ENCODE data around the gene PLEKHA4. TPM values are rescaled to one million over a fixed set of nuclear protein-coding genes. Genes with fewer than 3 reads are reported as not detected.

Gene PLEKHA4
- total and polyA plus RNA-seq, 2 of the 13 experiments (the other 11 are each of a cell fraction or from before 2014, with no cell fraction given) = 4.8 to 6.0 TPM

DNA sequence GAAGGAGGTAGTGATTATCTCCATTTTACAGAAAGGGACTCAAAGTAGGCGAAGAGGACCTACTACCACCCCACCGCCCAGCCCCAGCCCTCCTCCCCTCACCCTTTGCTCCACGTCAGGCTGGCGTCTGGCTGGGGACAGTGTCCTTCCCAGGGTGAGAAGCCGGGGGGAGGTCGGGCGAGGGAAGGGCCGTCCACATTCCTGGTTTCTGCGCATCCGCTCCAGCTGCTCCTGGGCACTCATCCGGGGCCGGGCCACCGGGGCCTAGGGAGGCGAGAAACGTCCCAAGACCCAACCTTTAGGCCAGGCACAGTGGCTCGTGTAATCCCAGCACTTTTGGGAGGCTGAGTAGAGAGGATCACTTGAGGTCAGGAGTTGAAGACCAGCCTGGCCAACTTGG is 27.4 kb downstream of the PLEKHA4 start (continued):
- TF ChIP-seq, protein P1, sequence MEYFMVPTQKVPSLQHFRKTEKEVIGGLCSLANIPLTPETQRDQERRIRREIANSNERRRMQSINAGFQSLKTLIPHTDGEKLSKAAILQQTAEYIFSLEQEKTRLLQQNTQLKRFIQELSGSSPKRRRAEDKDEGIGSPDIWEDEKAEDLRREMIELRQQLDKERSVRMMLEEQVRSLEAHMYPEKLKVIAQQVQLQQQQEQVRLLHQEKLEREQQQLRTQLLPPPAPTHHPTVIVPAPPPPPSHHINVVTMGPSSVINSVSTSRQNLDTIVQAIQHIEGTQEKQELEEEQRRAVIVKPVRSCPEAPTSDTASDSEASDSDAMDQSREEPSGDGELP (IDR thresholded peaks at IDR 0.05; ENCODE audit: borderline replicate concordance, low read depth) = no peak
- no peak for TF ChIP-seq ZNF792 (CRISPR knock-in tag; IDR thresholded peaks at IDR 0.05)
- TF ChIP-seq AFF4 (CRISPR knock-in tag; IDR thresholded peaks at IDR 0.05) = no peak
- no peak for TF ChIP-seq ZNF557 (CRISPR knock-in tag; IDR thresholded peaks at IDR 0.05)
- no peak for TF ChIP-seq BORCS8-MEF2B (CRISPR knock-in tag; IDR thresholded peaks at IDR 0.05)
- TF ChIP-seq FOXJ3 (CRISPR knock-in tag; IDR thresholded peaks at IDR 0.05; ENCODE audit: borderline replicate concordance) = no peak
- no peak for TF ChIP-seq ZNF850 (CRISPR knock-in tag; conservative IDR thresholded peaks at IDR 0.05)
- TF ChIP-seq PPARG (CRISPR knock-in tag; conservative IDR thresholded peaks at IDR 0.05) = no peak
- TF ChIP-seq ZFY (CRISPR knock-in tag; IDR thresholded peaks at IDR 0.05) = no peak

DNA sequence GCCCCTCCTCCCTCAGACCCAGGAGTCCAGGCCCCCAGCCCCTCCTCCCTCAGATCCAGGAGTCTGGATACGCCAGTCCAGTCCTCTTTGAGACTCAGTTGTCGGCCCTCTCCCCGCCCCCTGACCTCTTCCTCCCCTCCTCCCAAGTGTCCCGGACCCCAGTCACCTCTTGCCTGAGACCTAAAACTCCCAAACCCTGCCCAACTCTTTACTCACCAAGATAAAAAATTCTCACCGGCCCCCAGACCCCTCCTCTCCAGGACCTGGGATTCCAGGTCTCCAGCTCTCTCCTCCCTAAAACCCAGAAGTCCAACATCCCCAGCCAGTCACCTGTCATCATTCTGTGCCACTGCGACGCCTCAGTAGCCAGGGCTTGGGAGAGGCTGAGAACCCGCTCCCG is 30.7 kb downstream of the PLEKHA4 start:
- CTCF ChIA-PET (ENCODE audit: low intra/inter-chr PET ratio, low total read pairs) = no interaction called here
- no peak for TF ChIP-seq CERS6 (CRISPR knock-in tag; IDR thresholded peaks at IDR 0.05)
- no peak for TF ChIP-seq ZUFSP (CRISPR knock-in tag; IDR thresholded peaks at IDR 0.05; ENCODE audit: borderline replicate concordance)

More for the DNA sequence above, 30.7 kb downstream of the PLEKHA4 start:
- no peaks in the 10 kb centered on the region for H4K20me1 ChIP-seq (ENCODE audit: insufficient read depth, low read length)
- H3K27me3 ChIP-seq (ENCODE audit: control insufficient read depth in 1 of 2, insufficient read depth in 2 of 2, low read length in 2 of 2) = no peaks in the 10 kb centered on the region
- POLR2A ChIA-PET = no interaction called here
- 89% methylated on average over 9 of the region's 9 CpGs for WGBS (ENCODE audit: low lambda C conversion rate)
- no TSS peak for BruUV-seq (replicated peaks)
- H3K4me2 ChIP-seq (ENCODE audit: low read depth, low read length) = no peak overlapping the region
- H3K36me3 ChIP-seq (replicated peaks in 1 of 2; ENCODE audit: control insufficient read depth in 1 of 2, insufficient read depth in 2 of 2, low read length in 2 of 2) = peaks cover 0 to 2% of the 10 kb centered on the region in 2 experiments; a peak in 1 of 5 replicates
- H3K27ac ChIP-seq (ENCODE audit: extremely low read length, insufficient read depth, low read length) = no peak overlapping the region
- DNase-seq (ENCODE audit: low spot score) (no peak), FAIRE-seq (no peak), ATAC-seq (no peak)
- H3K4me3 ChIP-seq (replicated peaks in 1 of 3; ENCODE audit: insufficient read depth in 1 of 3, low read depth in 2 of 3, low read length in 3 of 3) = no peak overlapping the region
- no peaks in the 10 kb centered on the region for H3K9me3 ChIP-seq (ENCODE audit: low read length)
- no peaks in the 10 kb centered on the region for H3K79me2 ChIP-seq (ENCODE audit: insufficient read depth, low read length)
- peaks cover 23% of the 10 kb centered on the region for H3K4me1 ChIP-seq (ENCODE audit: insufficient read depth, low read length)
- no peak overlapping the region for H3K9ac ChIP-seq (ENCODE audit: insufficient read depth, low read depth, low read length)
- no peak overlapping the region for H2AFZ ChIP-seq (ENCODE audit: low read length)
- in situ Hi-C loops (cut with HindIII; ENCODE audit: extremely low pct_ligation_motif_present, low pct_unique_long_range_greater_than_20kb) = loop anchor here (5.0 to 10.0 kb wide), 2 partner anchors 40 to 163 kb away; partner anchors contain the start of gene NTN5
- intact Hi-C loops (cut with micrococcal nuclease; ENCODE audit: unreplicated experiment) = no loop called here
